Spleen (tissue), 11 donors: ENCODE results near the gene MFSD12. TPM values are rescaled to one million over a fixed set of nuclear protein-coding genes. Genes with fewer than 3 reads are reported as not detected.

Source experiments
- DNase-seq: peaks from one replicate; pipeline ENCODE4 v3.0.0-alpha.2; 2020
- H3K27ac ChIP-seq, 8 donors: fragments of 200-600 bp; sonication (generic) in 7 of 8; 1 replicate in 4 of 8; 2 replicates in 4 of 8; pipeline versions ENCODE4 v1.5.0 to v1.8.0; 2016 to 2021; ENCODE audit warnings: inconsistent platforms in 4 of 8, mild to moderate bottlenecking in 4 of 8, moderate library complexity in 1 of 8
- H3K27me3 ChIP-seq, 7 donors: fragments of 200-600 bp; sonication (generic) in 6 of 7; replicated peaks in 1 of 7; 1 replicate in 4 of 7; 2 replicates in 3 of 7; pipeline versions ENCODE4 v1.5.0 to v1.8.0; 2016 to 2021; ENCODE audit warnings: inconsistent platforms in 3 of 7, mild to moderate bottlenecking in 1 of 7
- H3K36me3 ChIP-seq, 6 donors: fragments of 200-600 bp; sonication (generic) in 5 of 6; 1 replicate in 4 of 6; 2 replicates in 2 of 6; pipeline versions ENCODE4 v1.5.0 to v1.8.0; 2016 to 2021; ENCODE audit warnings: inconsistent platforms in 2 of 6
- H3K4me1 ChIP-seq, 6 donors: fragments of 200-600 bp; sonication (generic) in 5 of 6; 1 replicate in 3 of 6; 2 replicates in 3 of 6; pipeline versions ENCODE4 v1.5.0 to v1.8.0; 2016 to 2021; ENCODE audit warnings: inconsistent platforms in 3 of 6
- H3K4me3 ChIP-seq, 8 donors: fragments of 200-600 bp; sonication (generic) in 7 of 8; 1 replicate in 4 of 8; 2 replicates in 4 of 8; pipeline versions ENCODE4 v1.5.0 to v1.8.0; 2016 to 2021; ENCODE audit warnings: inconsistent platforms in 4 of 8, mild to moderate bottlenecking in 4 of 8, moderate library complexity in 2 of 8
- H3K9me3 ChIP-seq, 8 donors: fragments of 200-600 bp; sonication (generic) in 7 of 8; 1 replicate in 4 of 8; 2 replicates in 4 of 8; pipeline versions ENCODE4 v1.5.0 to v1.8.0; 2016 to 2021; ENCODE audit warnings: inconsistent platforms in 4 of 8
- CTCF ChIP-seq, 11 experiments: fragments of 200-600 bp in 7 of 11; fragments of 450-650 bp in 4 of 11; sonication (generic) in 4 of 11; IDR thresholded peaks in 8 of 11; conservative IDR thresholded peaks in 3 of 11; 1 replicate in 7 of 11; 2 replicates in 4 of 11; pipeline versions ENCODE4 v1.4.0 to v1.8.0; 2016 to 2021; ENCODE audit warnings: antibody characterized with exemption in 11 of 11, inconsistent platforms in 4 of 11, mild to moderate bottlenecking in 1 of 11
- POLR2A ChIP-seq, 3 donors: fragments of 450-650 bp; IDR thresholded peaks; one replicate each; pipeline ENCODE4 v1.5.1; 2017; ENCODE audit warnings: antibody characterized with exemption in 3 of 3, mild to moderate bottlenecking in 1 of 3
- POLR2AphosphoS5 ChIP-seq, 3 donors: sonication (generic); formaldehyde crosslinking; IDR thresholded peaks; one replicate each; pipeline ENCODE4 v1.5.1; 2017; ENCODE audit warnings: antibody characterized with exemption in 3 of 3
- WGBS, 5 donors: extraction: QIAGEN DNeasy Blood & Tissue Kit in 3 of 5; methylation state at CpG; one replicate each; pipeline versions ENCODE4 v1.1.5 to v1.1.7; 2013 to 2018; 5-methylcytosine and 5-hydroxymethylcytosine counted together
- intact Hi-C: fragments of 100-400 bp; cut with DNase I; formaldehyde crosslinking; loops from one replicate; pipeline ENCODE4 v1.15.0; 2023; ENCODE audit warnings: low total_unique reads
- polyA plus RNA-seq, 3 donors: library from polyadenylated mRNA; stranded (reverse); fragments of 200-250 nt; gene quantifications; one replicate each; pipeline ENCODE4 v1.2.1, GENCODE V29; 2013
- total RNA-seq, 7 donors: library from RNA; depleted of rRNA in 3 of 7; stranded (reverse); fragments of >200 nt in 3 of 7; fragmentation: NEBNext Ultra II Directional in 4 of 7; extraction: Animal tissue kit (Norgen Biotek cat#: 25700) in 4 of 7; gene quantifications; one replicate each; pipeline versions ENCODE4 v1.1.0 to v1.2.1, GENCODE V29; 2016 to 2021
- donor health status: healthy with polysubstance abuse.
- donor health status: DM: no; HTN: no; CAD: no; lungs with moderate emphysema.
- donor health status: DM: no; HTN: no; CAD: no.
- donor health status: Bipolar disorder and iron deficiency.
- donor health status: healthy.
- donor health status: DM: no; HTN: no; CAD: no.
- donor health status: DM: yes; HTN: yes; CAD: no.

Gene MFSD12
- total and polyA plus RNA-seq, 10 donors: 31.0 to 131 (median 85.1) TPM

- TF ChIP-seq POLR2A (IDR thresholded peaks at IDR 0.05) (no peak), POLR2AphosphoS5 (IDR thresholded peaks at IDR 0.05) (no peak), CTCF (IDR thresholded peaks at IDR 0.05 in 8 of 11, conservative IDR thresholded peaks at IDR 0.05 in 3 of 11) (no peak)
- Histone ChIP-seq H3K27me3 (no peaks in the 10 kb centered on the region), H3K4me1 (peaks cover 22 to 87% (median 44%) of the 10 kb centered on the region in 6 donors), H3K27ac (peak overlapping the region in 1 of 8 donors; percentile 76), H3K9me3 (no peaks in the 10 kb centered on the region), H3K4me3 (no peak overlapping the region), H3K36me3 (peaks cover 0 to 65% (median 32%) of the 10 kb centered on the region in 6 donors)
- DNase-seq: no peak
- intact Hi-C loops: loop anchor here (10.0 kb wide), 1 partner anchor 65 kb away; no protein-coding TSS in a partner anchor
- WGBS, 5 donors: 81 to 92% (median 87%) methylated on average over 10 of the region's 10 CpGs
Observed at GRCh38 chr19:3549816-3550215, 7.6 kb downstream of the MFSD12 start.

GRCh38 chr19:3548606-3549005 lies 8.8 kb downstream of the MFSD12 start:
- Histone ChIP-seq H3K36me3 (peaks cover 0 to 77% (median 38%) of the 10 kb centered on the region in 6 donors), H3K27ac (peak overlapping the region; percentile 18 to 76 (median 58)), H3K9me3 (no peaks in the 10 kb centered on the region), H3K4me1 (peaks cover 10 to 77% (median 32%) of the 10 kb centered on the region in 6 donors), H3K27me3 (no peaks in the 10 kb centered on the region), H3K4me3 (peak overlapping the region in 1 of 8 donors; percentile 50)
- WGBS, 5 donors: 54 to 80% (median 67%) methylated on average over 6 to 14 of the region's 14 CpGs
- TF ChIP-seq CTCF (IDR thresholded peaks at IDR 0.05 in 8 of 11, conservative IDR thresholded peaks at IDR 0.05 in 3 of 11) (no peak), POLR2AphosphoS5 (IDR thresholded peaks at IDR 0.05) (peak; percentile 7 to 71 (median 32))
- peak; percentile 86 for DNase-seq
- intact Hi-C loops: no loop called here

- intact Hi-C loops: no loop called here
- 87 to 90% (median 87%) methylated on average over 3 to 36 of the region's 36 CpGs for WGBS, 5 donors
- Histone ChIP-seq H3K27ac (peak overlapping the region in 4 of 8 donors; percentile 54 to 76 (median 72)), H3K4me3 (peak overlapping the region in 1 of 8 donors; percentile 50), H3K36me3 (peaks cover 0 to 85% (median 42%) of the 10 kb centered on the region in 6 donors), H3K4me1 (peaks cover 4 to 70% (median 25%) of the 10 kb centered on the region in 6 donors), H3K9me3 (no peaks in the 10 kb centered on the region), H3K27me3 (no peaks in the 10 kb centered on the region)
- TF ChIP-seq CTCF (IDR thresholded peaks at IDR 0.05 in 8 of 11, conservative IDR thresholded peaks at IDR 0.05 in 3 of 11) (peak in 3 of 11 experiments; percentile 4 to 6 (median 4)), POLR2AphosphoS5 (IDR thresholded peaks at IDR 0.05) (peak in 2 of 3 donors; percentile 3 to 45), POLR2A (IDR thresholded peaks at IDR 0.05) (no peak)
- peak; percentile 79 for DNase-seq
Observed at GRCh38 chr19:3547767-3548282, 9.6 kb downstream of the MFSD12 start.

DNA sequence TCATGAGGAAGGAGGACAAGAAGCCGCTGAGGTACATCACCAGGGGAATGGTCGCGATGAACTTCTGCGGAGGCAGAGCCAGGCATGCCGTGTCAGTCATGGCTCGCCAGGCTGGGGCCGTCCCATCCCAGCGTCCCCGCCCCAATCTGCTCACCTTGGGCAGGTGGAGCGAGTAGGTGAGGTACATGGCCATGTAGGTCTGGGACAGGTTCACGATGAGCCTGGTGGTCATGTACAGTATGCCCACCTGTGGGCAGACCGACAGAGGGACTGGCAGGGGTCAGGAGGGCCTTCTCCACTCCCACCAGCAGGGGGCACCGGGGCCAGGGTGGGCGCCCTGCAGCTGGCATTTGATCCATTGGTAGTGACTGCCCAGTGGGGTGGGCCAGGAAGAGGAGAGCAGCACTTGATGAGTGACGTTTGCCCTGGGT lies 10.1 kb downstream of the MFSD12 start:
- 86 to 97% (median 90%) methylated on average over 10 to 15 of the region's 15 CpGs for WGBS, 5 donors
- TF ChIP-seq CTCF (IDR thresholded peaks at IDR 0.05 in 8 of 11, conservative IDR thresholded peaks at IDR 0.05 in 3 of 11) (peak; percentile 7 to 68 (median 54)), POLR2A (IDR thresholded peaks at IDR 0.05) (no peak), POLR2AphosphoS5 (IDR thresholded peaks at IDR 0.05) (peak; percentile 27 to 59 (median 33))
- H3K27ac ChIP-seq: peak overlapping the region in 3 of 8 donors; percentile 54 to 76 (median 75)
- no peaks in the 10 kb centered on the region for H3K27me3 ChIP-seq
- intact Hi-C loops: no loop called here
- no peak for DNase-seq
- peak overlapping the region in 1 of 8 donors; percentile 50 for H3K4me3 ChIP-seq
- H3K4me1 ChIP-seq: peaks cover 3 to 64% (median 21%) of the 10 kb centered on the region in 6 donors
- H3K9me3 ChIP-seq: no peaks in the 10 kb centered on the region
- H3K36me3 ChIP-seq: peaks cover 0 to 90% (median 42%) of the 10 kb centered on the region in 6 donors
